ENCODE measurements around the gene TEX26.

TEX26 gene

DNA sequence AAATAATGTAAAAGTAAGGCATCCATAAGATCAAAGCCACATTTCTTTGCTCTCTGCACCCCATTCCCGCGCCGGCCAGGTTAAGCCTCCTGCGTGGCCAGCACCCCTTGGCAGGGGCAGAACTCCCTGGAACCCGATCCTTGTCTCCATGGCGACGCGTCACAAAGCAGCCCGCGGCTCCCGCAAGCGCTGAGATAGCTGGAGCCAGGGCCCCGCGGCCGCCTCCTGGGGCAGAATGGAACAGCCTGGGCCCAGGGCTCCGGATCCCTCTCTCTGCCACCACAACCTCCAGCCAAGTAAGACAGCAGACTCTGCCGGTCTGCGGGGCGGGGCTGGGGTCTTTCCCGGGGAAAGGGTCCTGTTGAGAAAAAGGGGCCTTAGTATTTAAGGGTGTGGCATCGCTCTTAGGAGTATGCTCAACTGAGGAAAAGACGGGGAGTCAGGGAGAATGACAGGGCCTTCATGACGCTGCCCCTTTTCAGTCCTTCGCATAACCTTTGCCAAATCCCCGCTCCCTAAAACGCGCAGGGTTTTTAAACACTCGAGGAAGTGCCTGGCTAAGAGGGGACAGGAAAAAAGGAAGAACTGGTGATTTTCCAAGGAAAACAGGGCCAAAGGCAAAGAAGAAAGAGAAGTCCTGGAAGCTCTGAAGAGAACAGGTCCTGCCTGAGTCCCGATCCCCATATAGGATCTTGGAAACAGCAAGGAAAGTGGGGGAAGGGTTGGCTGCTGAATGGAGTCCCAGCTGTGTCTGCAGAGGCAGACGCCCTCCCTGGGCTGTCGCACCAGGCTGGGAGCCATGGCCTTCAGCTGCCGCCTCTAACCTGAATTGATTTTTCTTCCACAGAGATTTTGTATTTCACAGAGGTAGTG, at the start of gene TEX26:
TSS of gene TEX26 (plus strand) at position 176 of the 873 bp plus-strand sequence. CDS start at position 236, 60 bp downstream.
- no peak for DNase-seq

DNA sequence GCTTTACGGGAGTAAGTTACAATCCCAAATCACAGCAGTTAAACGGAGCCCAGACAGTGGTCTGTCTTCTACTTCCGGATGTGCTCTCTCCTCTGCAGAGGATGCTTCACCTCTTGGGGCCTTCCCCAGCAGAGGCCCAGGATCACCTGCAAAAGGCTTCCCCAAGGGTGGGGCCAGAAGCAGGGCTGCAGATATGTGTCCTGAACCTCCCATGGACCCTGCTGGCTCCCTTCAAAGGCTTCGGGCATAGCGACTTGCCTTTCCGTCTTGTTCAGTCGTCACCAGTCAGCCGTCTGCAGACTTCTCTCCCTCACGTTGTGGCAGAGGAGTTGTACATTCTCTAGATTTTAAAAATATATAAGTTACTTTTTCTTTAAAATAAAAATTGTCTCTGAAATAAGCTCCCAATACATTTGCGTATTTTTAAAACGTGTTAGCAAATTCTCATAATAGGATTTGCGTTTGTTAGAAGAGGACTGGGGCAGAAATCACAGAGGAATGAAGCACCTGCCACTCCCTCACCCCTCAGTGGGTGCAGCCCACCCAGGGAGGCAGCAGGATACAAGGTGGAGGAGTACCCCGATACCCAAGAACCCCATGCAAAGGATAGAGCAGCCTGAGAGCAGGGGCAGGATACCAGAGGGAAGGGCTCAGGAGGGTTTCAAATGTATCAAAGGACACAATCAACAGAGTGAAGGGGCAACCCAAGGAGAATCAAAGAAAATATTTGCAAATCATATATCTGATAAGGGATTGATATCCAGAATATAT, 49.3 kb upstream of the TEX26 start:
- DNase-seq = no peak

DNA sequence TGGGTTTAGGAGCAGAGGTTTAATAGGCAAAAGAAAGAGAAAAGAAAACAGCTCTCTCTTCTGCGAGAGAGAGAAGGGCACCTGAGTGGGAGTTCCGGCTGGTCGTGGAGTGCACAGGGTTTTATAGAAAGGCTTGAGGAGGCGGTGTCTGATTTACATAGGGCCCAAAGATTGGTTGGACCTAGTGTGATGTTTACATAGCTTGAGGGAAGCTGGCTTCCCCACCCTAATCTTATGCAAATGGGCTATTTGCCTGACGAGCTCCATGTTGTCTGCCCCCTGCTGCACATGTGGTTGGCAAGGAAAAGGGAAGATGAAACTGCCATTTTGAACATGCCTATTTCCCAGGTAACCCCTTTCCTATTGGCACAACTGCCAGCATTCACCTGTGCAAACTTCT, 47.9 kb upstream of the TEX26 start:
- DNase-seq = no peak

DNA sequence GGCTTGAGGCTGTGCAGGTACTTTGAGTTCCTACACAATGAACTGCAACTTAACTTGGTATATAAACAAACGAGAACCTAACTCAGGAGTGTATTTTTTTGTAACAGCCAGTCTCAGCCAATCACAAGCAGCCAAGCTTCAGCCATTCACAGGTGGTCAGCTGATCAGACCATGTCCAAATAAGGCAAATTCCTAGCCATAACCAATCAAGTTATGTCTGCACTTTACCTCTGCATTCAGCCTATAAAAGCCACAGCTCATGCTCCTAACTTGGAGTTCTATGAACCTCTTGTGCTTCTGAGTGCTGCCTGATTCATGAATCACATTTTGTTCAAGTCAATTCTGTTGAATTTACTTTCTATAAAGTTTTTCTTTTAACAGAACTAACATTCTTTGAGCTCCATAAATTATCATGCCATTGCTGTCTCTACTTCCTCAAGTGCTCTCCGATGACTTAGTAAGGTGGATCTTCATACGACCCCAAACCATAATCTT, 43.2 kb upstream of the TEX26 start:
- DNase-seq = no peak

DNA sequence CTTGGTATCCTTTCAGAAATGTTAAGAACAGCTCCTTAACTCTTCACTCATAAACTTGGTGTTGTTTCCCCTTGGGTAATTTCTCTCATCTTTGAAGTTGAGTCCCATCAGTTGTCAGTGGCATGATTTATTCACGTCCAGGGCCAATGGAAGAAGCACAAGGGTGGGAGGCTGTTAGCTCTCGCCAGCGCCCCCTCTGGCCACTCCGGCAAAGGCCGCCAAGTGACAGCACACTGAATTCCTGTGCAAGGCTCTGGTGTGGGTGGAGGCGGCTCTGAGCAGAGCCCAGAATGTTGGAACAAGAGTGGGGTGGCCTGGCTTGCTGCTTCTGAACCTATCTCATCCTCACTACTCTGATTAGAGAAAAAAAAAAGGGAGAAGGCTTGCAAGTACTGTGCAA, 39.5 kb upstream of the TEX26 start:
- DNase-seq = no peak

DNA sequence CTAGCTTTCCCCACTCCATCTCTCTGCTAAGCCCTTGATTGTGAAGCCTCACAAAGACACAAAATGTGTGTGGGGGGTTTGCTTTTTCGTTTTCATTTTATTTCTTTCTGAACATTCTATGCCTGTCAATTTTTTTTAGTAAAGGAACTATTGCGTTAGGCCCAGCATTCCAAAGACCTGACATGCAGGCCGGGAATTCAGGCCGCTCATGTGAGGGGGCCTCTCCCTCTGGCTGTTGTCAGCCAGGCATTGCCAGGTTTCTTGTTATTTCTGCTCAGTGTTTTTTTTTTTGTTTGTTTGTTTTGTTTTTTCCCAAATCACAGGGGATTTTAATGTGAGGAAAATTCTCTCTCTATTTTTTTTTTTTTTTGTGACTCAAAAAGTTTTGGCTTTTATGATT, 36.7 kb upstream of the TEX26 start:
- DNase-seq = no peak

DNA sequence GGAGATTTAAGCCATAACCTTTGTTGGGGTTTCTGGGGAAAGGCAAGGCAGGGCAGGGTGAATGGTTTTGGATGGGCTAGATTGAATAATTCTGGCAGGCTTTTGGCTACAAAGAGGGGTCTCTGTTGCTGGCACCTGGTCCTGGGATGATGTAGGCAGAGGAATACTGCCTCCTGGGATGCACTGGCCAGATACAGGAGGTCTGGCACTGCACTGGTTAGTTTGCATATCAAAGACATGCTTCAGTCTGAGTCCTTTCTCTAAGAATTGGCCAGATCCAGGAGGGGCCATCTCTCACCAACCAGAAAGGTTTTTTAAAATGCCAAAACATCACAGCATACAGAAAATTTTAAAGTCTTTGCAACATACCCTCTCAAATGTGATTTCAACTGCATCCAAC, 34.4 kb upstream of the TEX26 start:
- no peak for DNase-seq

DNA sequence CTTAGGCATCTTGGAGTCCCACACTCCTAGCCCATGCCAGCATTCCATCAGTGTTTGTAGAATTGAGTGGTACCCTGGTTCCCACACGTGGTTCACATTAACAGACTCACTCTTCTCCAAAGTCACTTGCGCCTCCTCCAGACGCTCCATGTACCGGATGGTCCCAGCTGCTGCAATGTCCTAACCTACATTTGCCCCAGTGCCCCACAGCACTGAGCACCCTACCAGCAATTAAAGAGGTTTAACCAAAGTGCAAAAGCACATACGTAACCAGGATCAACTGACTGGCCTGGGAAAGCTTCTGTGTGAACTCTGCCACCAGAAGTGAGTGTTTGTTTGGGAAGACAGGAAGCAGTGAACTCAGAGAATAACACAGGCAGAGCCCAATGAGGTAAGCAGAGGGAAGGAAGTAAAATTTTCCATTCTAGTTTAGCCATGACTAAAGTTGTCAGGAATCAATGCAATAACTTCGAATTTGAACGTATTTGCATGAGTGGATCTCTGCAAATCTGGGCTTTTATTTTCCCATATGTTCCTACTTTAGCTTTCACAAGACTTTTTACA, 33.7 kb upstream of the TEX26 start:
- DNase-seq = no peak

DNA sequence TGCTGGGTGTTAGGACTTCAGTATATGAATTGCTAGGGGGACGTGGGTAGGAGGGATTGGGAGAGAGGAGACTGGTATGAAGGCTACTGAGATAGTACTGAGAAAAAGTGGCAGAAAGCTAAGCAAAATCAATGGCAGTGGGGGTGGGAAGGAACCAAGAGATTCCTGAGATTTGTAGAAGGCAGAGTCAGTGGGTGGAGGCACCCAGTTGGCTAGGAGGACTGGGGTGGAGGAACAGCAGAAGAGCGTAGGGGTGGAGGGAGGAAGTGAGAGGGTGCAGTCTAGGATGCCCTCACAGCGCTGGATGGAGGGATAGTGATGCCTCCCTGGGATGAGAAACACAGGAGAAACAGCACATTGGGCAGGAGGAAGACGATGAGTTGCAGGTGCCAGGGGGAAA, 32.0 kb upstream of the TEX26 start:
- DNase-seq = no peak

DNA sequence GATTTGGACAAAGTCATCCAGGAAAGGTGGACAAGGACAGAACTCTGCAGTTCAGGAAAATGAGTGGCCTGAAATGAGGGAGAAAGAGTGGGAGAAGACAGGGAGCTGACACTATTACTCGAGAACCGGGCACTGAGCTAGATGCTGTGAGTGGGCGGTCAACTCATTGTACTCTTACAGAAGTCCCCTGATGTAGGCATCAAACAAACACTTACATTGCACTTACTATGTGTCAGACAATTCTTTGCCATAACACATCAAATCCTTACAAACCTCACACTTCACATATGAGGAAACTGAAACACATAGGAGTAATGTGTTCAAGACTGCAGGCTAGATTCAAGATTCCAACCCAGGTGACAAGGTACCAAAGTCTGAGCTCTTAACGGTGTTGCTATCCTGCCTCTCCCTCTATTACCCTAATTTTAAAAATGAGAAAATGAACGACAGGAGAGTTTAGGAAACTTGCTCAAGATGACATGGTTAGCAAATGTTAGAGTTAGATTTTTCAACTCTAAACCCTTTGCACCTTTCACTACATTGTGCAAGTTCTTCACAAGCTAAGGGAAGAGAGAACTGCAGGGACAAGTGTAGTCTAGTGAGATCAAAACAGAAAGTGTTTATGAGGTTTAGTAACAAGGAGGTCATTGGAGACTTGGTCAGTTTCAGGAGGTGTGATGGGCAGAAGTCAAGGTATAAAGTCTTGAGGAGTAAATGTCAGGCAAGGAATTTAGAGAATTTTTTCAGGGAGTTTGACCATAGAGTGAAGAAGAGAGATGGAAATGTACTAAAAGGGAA, 31.3 kb upstream of the TEX26 start:
- no peak for DNase-seq

DNA sequence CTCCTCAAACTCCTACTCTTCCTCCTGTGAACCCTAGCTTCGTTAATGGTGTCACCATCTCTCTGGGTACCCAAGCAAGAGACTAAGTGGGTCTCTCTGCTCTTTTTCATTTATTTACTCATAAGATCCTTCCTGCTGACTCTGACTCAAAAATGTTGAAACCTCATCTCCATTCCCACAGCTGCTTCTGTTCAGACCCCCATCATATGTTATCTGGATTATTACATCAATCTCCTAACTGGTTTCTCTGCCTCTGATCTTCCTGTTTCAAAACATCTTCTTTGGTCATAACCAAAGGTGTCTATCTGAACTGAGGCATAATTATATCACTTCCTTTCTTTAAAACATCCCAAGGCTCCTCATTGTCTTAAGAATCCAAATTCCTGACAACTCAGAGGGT, 28.4 kb upstream of the TEX26 start:
- no peak for DNase-seq

DNA sequence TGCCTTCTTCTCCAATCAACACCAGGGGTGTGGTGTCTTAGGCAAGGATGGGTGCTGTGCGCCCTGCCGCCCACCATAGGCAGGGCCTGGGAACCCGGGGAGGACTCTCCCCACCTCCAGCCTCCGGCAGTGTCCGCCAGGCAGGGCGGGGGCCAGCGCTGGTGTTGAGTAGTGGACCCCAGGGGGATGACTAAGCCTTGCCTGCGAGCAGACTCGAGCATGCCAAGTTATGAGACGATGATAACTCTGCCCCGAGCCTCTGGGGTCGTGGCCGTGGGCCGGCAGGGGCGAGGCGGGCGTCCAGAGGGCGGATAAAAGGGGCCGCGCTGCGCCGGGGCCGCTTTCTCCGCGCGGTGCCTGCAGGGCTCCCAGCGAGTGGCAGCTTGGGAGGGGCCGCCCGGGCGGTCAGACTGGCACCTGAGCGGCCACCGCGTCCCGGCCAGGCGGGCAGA, 26.5 kb upstream of the TEX26 start, which contains the start of gene MEDAG:
TSS of gene MEDAG (plus strand) at position 340 of the 452 bp plus-strand sequence. CDS start 245 bp downstream, outside the sequence.
- no peak for DNase-seq

DNA sequence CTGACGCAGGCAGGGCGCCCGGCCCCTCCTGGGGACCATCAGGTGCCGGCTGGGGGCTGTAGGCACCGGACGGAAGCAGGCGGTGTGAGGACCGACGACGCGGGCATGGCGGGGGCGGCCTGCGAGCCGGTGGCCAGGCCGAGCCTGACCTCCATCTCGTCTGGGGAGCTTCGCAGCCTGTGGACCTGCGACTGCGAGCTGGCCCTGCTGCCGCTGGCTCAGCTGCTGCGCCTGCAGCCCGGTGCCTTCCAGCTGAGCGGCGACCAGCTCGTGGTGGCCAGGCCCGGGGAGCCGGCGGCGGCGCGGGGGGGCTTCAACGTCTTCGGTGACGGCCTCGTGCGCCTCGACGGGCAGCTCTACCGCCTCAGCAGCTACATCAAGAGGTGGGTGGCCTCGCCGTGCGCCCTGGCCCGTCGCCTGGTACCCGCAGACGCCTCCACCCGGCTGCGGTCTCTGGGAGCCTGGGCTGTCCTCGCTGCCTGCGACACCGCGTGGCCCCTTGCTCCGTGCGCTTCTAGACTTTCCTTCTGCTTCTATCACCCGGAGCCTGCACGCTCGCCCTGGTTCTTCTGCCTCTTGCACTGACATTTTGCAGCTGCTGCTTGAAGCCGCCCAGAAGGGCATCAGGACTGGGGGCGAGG, 25.9 kb upstream of the TEX26 start:
- no peak for DNase-seq

DNA sequence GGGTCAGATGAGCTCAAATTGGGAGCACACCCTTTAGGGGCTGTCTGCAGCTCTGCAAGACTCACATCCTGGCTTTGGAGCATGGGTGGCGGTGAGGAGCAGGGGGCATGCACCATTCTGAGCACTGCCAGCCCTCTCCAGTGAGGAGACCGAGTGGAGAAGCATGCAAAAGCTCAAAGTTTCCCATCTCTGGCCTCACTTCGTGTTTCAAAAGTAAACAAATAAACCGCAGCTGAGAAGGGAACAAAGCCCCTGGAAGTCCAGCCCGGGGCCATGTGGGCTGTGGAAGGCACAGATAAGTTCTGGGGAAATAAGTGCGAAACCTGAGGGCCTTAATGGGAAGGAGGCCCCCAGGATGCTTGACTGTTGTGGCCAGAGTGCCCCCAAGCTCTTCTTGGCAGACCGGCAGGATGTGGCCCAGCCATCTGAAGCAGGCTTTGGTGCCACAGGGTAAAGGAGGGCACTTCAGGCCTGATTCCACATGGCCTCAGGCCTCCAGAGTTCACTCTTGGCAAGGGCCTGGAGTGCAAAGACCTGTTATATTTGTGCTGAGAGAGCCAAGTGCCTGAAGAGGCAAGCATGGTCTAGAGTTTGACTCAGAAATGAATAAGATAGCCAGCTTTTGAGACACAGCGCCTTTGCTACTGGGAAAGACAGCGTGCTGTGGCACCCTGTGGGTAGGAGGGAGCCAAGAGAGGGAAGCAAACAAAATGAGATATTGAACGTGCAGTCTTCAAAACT, 25.2 kb upstream of the TEX26 start:
- DNase-seq = no peak

DNA sequence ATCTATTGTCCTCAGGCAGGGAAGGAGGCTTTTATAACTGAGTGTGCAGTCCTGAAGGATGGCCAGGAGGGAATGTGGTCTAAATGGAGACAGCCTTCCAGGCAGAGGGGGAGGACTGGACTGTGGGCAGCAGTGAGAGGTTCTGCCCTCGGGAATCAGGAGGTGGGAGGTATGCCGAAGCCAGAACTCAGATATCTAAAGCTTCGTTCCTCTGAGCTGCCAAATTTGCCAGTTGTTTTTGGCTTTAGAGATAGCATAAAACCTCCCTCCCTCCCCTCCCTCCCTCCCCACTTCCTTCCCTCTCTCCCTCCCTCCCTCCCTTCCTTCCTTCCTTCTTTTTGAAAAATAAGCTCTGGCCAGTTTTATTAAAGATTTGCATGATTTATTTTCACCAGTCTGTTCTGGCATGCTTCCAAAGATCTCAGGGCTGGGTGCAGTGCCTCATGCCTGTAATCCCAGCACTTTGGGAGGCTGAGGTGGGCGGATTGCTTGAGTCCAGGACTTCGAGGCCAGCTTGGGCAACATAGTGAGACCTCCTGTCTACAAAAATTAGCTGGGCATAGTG, 24.0 kb upstream of the TEX26 start:
- DNase-seq = no peak

DNA sequence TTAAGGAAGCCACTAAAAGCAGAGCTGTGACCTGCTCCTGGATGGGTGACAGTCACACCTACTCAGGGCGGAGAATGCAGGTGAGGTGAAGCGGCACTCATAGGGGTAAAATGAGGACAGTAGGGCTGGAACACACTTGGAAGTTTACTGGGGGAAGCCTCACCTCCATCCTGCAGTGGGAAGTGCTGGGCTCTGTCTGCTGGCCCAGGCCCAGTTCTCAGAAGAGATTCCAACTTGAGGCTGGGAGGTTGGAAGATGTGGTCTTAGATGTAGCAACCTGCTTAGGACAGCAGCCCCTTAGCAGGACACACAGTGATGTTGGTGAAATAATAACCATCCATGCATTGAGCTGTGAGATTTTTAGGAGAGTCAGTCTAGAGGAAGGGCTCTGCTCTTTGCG, 21.8 kb upstream of the TEX26 start:
- no peak for DNase-seq

DNA sequence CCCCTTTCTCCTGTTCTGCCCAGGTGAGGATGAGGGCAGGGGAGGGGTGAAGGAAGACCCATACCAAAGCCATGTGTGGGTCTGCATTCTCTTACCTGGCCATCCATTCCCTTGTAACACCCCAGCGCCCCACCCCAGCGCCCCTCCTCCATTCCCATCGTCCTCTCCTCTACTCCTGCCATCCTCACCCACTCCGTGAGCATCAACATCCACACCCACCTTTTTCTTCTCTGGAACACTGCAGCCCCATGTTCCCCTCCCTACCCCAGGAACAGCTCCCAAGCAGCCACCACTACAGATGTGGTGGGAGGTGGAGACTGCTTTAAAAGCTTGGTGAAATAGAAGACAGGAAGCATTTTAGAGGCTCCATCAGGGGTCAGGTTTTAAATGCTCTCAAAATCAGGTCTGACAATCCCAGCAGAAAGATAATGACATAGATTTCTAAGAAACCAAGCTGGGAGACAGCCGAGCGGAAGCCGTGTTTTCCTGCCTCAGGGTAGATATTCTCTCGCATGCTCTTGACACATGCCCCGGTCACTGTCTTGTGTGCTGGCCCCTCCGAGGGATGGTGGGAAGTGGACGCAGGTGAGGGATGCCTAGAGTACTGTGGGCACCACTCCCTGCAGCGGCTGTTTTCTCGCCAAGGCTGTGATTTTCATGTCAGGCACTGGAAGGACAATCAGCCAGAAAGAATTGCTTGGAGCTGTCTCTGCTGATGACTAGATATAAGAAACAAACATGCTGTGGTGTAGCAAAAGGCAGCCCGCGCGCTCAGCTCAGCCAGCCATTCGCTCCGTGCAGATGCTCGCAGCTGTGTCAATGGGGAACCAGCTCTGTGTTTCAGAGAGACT, 16.5 kb upstream of the TEX26 start:
- DNase-seq = no peak

DNA sequence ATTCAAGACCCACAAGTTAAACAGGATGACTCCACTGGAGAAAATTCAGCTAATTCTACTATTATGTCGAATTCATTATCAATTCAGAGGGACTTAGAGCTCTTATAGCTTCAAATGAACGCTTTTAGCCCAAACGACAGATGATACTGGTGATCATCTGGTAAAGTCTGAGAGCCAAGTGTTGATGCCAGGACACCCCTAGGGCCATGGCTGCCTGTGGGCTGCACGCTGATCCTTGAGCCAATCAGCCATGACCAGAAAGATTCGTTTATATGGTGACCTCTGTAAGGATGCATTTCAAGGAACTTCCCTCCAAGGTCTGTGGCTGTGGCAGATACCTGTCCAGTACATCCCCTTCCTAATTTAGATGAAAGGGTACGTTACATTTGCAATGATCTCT, 15.5 kb upstream of the TEX26 start:
- DNase-seq = no peak

DNA sequence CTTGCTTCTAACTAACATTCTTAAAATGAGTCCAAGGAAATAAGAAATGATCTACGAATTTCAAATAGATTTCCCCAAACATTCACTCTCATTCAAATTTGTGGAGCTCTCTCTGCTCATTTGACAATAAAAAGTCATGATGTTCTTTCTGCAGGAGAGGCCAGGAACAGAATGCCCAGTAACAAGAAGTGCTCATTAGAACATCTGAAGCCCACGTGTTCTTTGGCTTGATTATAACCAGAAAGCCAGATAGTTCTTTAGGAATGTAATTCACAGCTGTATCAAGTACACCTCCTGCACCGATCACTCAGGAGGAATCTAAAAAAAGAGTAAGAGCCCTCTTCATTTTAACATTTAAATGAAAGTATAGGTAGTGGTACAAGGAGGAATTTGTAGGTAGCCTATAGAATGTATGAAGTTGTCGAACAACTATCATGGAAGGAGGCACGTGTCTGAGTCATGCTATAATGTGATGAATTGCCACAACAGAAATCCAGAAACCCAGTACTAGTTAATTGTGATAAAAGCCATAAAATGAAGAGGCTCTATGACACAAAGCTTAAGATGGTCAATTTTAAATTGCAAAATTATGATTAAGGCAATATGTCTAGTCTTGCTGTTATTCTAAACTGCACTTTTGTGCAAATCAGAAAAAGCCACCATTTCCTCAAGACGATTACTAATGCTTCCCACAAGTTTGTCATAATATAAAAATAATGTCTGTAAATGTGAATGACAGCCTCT, 13.6 kb upstream of the TEX26 start:
- DNase-seq = no peak

Measured in stimulated activated naive CD4-positive, alpha-beta T cell treated with Interleukin-2 at 50 U/mL for 16 hours (primary cell).